Measurements from ENCODE around the gene CREM.
"Not testable (repeated sequence)": the region's sequence is repeated elsewhere in the genome, so short reads cannot be mapped to it uniquely, and the experiment has no call there.

CREM gene

GRCh38 chr10:35195361-35196306, 69.0 kb downstream of the CREM start:
- peak; percentile 95 for DNase-seq

GRCh38 chr10:35200487-35200886, 73.8 kb downstream of the CREM start:
- no peak for DNase-seq

GRCh38 chr10:35201234-35201633, 74.6 kb downstream of the CREM start:
- no peak for DNase-seq

GRCh38 chr10:35202050-35202449, 75.4 kb downstream of the CREM start:
- DNase-seq, result no peak

- no peak for DNase-seq
Measured at GRCh38 chr10:35203745-35204144, 77.1 kb downstream of the CREM start.

DNA sequence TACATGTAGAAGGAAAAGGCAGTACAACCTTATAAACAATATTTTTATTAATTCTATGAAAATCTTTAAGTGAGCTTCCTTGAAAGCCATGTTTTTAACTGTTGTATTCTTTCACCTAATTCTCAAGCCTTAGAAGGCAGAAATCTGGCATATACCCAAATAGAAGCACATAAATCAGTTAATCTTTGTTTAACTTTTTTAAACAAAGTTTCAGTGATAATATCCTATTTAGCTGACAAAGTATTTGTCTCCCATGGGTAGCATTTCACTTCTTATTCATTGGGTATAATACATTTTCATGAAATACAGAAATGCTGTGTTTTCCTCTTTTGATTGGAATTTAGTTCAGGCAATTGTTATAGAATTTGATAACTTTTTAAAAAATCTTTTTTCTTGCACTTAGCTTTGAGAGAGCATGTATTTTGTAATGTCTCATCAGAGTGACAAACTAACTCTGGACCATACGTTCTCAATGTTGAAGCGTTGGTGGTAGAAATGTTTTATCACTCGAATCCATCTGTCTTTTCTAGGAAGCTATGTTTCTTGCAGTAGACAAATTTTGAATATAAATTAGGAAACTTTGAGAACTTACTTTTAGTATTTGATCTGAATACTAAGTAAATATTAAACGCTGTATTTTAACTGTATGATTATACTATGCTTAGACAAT, 78.1 kb downstream of the CREM start:
- DNase-seq, result no peak

GRCh38 chr10:35206274-35206673, 79.6 kb downstream of the CREM start:
- no peak for DNase-seq

DNA sequence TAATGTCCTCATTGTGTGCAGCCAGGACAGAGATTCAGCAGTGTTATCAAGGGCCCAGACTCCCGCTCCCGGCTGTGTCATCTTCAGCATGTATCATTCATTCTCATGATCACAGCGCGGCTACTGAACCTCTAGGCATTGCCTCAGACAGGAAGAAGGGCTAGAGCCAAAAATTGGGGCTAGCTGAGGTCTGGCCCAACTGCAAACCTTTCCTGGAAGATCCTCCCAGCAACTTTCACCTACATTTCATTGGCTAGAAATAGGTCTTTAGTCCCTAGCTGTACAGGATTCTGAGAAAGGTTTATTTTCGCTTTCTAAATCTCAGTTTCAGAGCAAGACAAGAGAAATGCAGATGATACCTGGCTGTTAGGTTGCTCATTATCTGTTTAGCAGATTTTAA, 81.9 kb downstream of the CREM start:
- peak; percentile 49 for DNase-seq

DNA sequence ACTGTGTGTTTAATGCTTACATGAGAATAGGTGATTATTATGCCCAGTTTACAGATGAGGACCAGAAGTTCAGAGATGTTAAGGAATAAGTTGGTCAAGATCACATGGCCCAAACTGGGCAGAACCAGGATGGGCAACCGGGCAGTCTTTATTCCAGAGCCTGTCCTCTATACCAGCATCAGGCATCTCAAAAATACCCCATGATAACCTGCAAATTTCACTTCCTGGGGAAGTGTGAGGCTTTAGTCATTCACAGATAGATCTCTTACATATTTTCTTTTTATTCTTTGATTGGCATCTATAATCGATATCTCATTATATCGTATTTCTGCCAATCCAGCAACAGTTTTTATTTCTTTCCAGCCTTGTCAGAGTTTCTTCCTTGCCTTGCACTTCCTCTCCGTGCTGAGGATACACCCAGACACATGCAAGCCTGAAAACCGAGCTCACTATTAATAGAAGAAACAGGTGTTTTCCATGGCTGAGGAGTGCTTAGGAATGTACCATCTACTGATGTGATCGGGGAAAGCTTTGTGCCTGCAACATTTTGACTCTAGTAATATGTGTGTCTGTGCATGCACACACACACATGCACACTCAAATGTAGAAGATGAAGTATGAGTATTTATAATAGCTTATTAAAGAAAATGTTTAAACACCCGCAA, 82.4 kb downstream of the CREM start:
- DNase-seq, result no peak

DNA sequence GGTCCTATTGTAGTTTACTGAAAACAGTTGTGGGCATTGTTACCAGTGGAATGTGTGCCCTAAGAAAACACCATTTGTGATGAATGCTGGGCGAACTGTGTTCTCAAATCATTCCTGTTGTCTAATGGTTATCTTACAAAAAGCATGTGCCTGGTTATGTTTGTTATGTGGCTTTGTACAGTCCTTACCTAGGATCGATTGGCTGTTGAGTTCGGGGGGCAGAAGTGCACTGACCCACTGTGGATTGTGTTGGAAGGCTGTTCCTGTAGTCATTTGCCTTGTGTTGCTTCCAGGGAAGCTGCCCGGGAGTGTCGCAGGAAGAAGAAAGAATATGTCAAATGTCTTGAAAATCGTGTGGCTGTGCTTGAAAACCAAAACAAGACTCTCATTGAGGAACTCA, 84.3 kb downstream of the CREM start:
- DNase-seq, result no peak

GRCh38 chr10:35211390-35211789, 84.7 kb downstream of the CREM start:
- no peak for DNase-seq

DNA sequence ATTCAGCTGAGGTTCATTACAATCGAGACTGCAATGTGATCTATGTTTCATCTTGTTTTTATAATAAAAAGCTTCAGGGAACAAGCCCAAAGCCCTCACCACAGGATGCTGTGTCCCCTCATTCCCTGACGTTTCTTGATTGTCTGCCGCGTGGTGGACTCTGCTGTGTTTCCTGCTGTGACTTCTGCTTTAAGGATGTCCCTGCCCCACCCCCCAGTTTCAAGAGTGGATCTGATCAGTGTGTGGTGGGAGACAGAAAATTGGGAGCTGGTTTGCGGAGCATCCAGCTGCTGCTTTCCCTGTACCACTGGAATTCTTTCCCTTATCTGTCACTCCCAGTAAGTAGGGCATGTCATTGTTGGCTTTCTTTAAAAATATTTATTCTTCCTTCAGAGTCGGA, 86.2 kb downstream of the CREM start:
- DNase-seq, result no peak

- DNase-seq, result no peak
Measured at GRCh38 chr10:35213699-35214098, 87.1 kb downstream of the CREM start.

- no peak for DNase-seq
Measured at GRCh38 chr10:35214607-35215020, 88.0 kb downstream of the CREM start.

- DNase-seq, result no peak
Measured at GRCh38 chr10:35215107-35215506, 88.5 kb downstream of the CREM start.

DNA sequence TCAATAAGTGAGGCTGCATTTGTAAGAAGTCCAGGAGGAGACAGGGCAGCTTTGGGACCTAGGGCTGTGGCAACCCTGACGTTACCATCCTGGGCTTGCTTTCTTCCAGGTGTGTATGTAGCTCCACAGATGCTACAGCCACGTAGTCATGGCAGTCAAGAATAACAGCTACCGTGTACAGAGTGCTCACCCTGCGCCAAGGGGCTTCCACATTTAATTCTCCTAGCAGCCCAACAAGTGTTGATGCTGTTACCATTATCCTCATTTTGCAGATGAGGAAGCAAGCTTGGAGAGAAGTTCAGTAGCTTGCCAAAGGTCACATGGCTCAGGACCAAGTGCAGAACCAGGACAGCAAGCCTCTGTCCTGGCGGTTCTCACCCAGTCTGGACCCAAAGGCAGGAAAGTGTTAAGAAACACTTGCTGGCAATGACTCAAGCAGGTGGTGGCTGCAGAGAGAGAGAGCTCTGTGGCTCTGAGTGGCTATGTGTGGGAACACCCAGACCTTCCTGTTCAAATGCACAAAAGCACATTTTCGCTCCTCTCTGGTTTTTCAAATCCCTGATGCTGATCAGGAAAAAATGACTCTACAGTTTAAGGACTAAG, 89.8 kb downstream of the CREM start:
- no peak for DNase-seq

DNA sequence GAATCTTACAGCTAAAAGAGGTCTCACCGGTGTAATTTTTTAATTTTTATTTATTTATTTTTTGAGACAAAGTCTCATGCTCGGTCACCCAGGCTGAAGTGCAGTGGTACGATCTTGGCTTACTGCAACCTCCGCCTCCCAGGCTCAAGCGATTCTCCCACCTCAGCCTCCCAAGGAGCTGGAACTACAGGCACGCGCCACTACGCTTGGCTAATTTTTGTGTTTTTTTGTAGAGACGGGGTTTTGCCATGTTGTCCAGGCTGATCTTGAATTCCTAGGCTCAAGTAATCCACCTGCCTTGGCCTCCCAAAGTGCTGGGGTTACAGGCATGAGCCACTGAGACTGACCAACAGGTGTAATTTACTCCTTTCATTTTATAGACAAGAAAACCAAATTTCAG, 90.3 kb downstream of the CREM start:
- not testable (repeated sequence) for DNase-seq

DNA sequence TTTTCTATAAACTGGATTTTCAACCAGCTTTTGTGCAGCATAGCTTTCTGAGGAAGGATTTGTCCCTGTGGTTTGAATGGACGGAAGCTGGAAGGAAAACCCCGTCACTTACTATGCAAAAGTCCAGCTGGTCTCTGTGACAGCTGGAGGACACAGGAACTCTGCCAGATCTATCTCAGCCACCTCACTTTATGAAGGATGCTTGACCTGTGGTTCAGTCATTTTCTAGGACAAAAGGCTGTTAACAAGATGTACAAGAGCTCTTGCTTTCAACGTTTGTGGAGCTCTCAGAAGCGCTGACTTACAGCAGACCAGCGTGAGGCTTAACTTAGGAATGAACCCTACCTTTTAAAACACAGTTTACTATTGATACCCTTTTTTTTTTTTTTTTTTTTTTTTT, 90.8 kb downstream of the CREM start:
- DNase-seq, result no peak

- DNase-seq, result peak; percentile 87
Measured at GRCh38 chr10:35218339-35218955, 91.8 kb downstream of the CREM start.

GRCh38 chr10:35219292-35219691, 92.6 kb downstream of the CREM start:
- peak; percentile 25 for DNase-seq

GRCh38 chr10:35219891-35220890, 93.5 kb downstream of the CREM start:
- no peak for DNase-seq
